Skin epidermis (tissue), 12 donors: ENCODE data around the gene CNTN5.

Source experiments
- H3K27ac ChIP-seq, 21 experiments: fragments of 200-600 bp; sonication (generic) in 11 of 21; one replicate each; pipeline ENCODE4 v1.5.0; 2020; ENCODE audit warnings: mild to moderate bottlenecking in 3 of 21, inconsistent platforms in 2 of 21, moderate library complexity in 2 of 21
- H3K4me3 ChIP-seq, 7 experiments: fragments of 200-600 bp; sonication (generic) in 2 of 7; one replicate each; pipeline ENCODE4 v1.5.0; 2020; ENCODE audit warnings: inconsistent platforms in 2 of 7, mild to moderate bottlenecking in 2 of 7, moderate library complexity in 1 of 7

CNTN5 gene

GRCh38 chr11:100328626-100329340 lies 1308.0 kb downstream of the CNTN5 start:
- no peak overlapping the region for H3K27ac ChIP-seq
- H3K4me3 ChIP-seq, result no peak overlapping the region

GRCh38 chr11:100329352-100329751 lies 1308.6 kb downstream of the CNTN5 start:
- Histone ChIP-seq H3K4me3 (no peak overlapping the region), H3K27ac (no peak overlapping the region)

DNA sequence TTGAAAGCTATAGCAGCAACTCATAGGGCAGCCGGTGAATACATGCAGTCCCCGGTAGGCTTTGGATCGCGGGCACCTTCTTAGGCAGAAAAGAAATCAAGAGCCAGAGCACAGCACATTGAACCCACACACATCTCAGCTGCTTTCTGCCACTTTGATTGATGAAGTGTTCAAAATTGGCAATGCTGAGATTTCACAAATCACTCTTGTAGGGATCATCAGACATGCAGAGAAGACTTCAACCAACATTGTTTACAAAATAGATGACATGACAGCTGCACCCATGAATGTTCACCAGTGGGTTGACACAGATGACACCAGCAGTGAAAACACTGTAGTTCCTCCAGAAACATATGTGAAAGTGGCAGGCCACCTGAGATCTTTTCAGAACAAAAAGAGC lies 1316.1 kb downstream of the CNTN5 start:
- no peak overlapping the region for H3K27ac ChIP-seq
- no peak overlapping the region for H3K4me3 ChIP-seq

- Histone ChIP-seq H3K27ac (no peak overlapping the region), H3K4me3 (no peak overlapping the region)
Measured at GRCh38 chr11:100338144-100338840, 1317.5 kb downstream of the CNTN5 start.

DNA sequence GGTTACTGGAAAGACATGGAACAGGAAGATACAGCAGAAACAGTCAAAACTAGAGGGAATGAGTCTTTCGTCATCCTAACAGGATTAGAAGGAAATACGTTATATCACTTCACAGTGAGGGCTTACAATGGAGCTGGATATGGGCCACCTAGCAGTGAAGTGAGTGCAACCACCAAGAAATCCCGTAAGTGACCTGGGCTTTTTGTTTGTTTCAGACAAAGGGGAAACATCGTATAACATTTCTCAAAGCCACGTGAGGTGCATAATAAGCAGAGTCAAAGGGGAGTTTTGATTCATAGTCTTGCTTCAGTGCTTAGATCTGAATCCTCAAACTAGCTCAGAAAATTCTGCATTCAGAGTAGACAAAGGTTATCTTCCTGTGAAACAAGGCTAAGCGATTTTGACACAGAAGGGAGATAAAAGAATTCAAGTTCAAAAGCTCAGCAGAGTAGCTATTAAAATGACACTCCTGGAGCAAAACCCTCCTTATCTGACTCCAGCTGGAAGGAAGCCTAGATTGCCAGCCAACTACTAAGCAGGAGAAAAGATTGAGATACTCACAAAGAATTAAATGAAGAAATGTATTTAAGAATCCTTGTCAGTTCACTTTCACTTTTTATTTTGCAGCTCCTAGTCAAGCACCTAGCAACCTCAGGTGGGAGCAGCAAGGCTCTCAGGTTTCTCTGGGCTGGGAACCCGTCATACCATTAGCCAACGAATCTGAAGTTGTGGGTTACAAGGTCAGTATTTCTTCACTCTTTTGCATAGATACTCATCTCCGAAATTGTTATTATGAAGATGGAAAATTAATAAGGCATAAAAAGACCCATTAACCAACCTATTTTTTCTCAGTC lies 1319.9 kb downstream of the CNTN5 start:
- Histone ChIP-seq H3K27ac (no peak overlapping the region), H3K4me3 (no peak overlapping the region)

DNA sequence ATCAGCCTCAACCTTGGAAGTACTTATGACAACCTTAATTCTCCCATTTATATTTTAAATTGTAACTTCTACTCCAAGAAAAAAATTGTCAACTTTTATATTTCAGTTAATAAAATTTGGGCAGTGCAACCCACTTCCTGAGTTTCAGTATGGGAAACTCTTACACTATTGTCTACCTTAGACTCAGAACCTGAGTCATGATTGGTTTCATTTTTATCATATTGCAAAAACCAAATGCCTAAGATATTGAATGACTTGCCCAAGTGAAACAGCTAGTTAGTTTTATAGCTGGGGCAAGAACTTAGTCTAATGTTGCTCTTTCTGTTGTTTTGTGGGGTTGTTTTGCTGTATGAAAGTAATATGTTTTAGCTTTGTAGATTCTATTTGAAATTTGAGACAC lies 1332.3 kb downstream of the CNTN5 start:
- H3K4me3 ChIP-seq, result no peak overlapping the region
- no peak overlapping the region for H3K27ac ChIP-seq

GRCh38 chr11:100354736-100355135 lies 1334.0 kb downstream of the CNTN5 start:
- Histone ChIP-seq H3K27ac (no peak overlapping the region), H3K4me3 (no peak overlapping the region)

GRCh38 chr11:100356035-100356434 lies 1335.3 kb downstream of the CNTN5 start:
- Histone ChIP-seq H3K4me3 (no peak overlapping the region), H3K27ac (no peak overlapping the region)

DNA sequence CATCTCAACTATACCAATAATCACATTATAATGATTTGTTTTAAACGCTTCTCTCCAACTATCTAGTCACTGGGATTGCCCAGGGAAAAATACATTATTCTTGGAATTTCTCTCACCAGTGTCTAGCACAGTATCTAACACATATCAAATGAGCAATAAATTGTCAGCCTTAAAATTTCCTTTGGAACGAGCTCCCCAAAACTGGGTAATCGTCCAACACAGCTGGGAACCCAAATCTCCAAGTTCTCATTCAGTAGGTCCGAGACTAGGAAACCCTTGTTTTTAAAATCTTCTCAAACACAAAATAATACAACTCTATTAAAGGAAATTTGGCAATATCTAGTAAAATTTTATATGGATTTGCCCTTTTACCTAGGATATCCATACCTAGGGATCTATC lies 1338.5 kb downstream of the CNTN5 start:
- no peak overlapping the region for H3K4me3 ChIP-seq
- no peak overlapping the region for H3K27ac ChIP-seq

GRCh38 chr11:100367892-100368291 lies 1347.1 kb downstream of the CNTN5 start:
- no peak overlapping the region for H3K4me3 ChIP-seq
- H3K27ac ChIP-seq, result no peak overlapping the region

DNA sequence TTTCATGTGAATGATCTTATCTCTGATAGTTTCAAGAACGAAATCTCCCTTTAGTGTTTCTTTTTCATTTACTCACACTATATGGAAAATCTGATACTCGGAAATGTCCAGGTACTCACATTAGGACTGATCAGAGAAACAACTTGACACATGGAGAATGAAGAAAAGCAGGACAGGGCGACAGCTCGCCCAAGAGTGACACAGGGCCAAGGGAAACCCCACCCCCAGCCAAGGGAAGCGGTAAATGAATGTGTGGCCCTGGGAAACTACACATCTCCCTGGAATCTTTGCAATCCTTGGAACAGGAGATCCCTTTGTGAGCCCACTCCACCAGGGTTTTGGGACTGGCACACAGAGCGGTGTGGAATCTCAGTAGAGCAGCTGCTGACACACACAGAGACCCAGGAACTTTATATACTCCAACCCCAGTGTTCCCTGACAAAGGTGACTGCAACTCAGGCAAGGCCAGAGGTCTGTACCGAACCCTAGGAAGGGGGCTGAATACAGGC lies 1362.7 kb downstream of the CNTN5 start:
- H3K4me3 ChIP-seq, result no peak overlapping the region

GRCh38 chr11:100396266-100396665 lies 1375.5 kb downstream of the CNTN5 start:
- Histone ChIP-seq H3K27ac (no peak overlapping the region), H3K4me3 (no peak overlapping the region)

More for the DNA sequence above, 1362.7 kb downstream of the CNTN5 start:
- H3K27ac ChIP-seq, result no peak overlapping the region

GRCh38 chr11:100397401-100397800 lies 1376.7 kb downstream of the CNTN5 start:
- Histone ChIP-seq H3K4me3 (no peak overlapping the region), H3K27ac (no peak overlapping the region)

GRCh38 chr11:100403816-100404215 lies 1383.1 kb downstream of the CNTN5 start:
- Histone ChIP-seq H3K27ac (no peak overlapping the region), H3K4me3 (no peak overlapping the region)

- no peak overlapping the region for H3K4me3 ChIP-seq
- H3K27ac ChIP-seq, result no peak overlapping the region
Measured at GRCh38 chr11:100404907-100405306, 1384.2 kb downstream of the CNTN5 start.
